Measurements from ENCODE around the gene GOLIM4. TPM values are rescaled to one million over a fixed set of nuclear protein-coding genes. Genes with fewer than 3 reads are reported as not detected.
A peak's percentile ranks its signal among the peaks of the same experiment; 100 is the strongest.

The GOLIM4 gene
- total and polyA plus RNA-seq, 2 of the 13 experiments (the other 11 are each of a cell fraction or from before 2014, with no cell fraction given), result 10.9 to 47.7 TPM

- no peak for TF ChIP-seq POLR2G (IDR thresholded peaks at IDR 0.05; ENCODE audit: low read depth, low read length)
- TF ChIP-seq SP2 (CRISPR knock-in tag; IDR thresholded peaks at IDR 0.05), result no peak
- no peak for TF ChIP-seq MTA1 (CRISPR knock-in tag; IDR thresholded peaks at IDR 0.05; ENCODE audit: borderline replicate concordance)
- TF ChIP-seq FOXC1 (CRISPR knock-in tag; IDR thresholded peaks at IDR 0.05; ENCODE audit: borderline replicate concordance), result no peak
- TF ChIP-seq, protein P1, sequence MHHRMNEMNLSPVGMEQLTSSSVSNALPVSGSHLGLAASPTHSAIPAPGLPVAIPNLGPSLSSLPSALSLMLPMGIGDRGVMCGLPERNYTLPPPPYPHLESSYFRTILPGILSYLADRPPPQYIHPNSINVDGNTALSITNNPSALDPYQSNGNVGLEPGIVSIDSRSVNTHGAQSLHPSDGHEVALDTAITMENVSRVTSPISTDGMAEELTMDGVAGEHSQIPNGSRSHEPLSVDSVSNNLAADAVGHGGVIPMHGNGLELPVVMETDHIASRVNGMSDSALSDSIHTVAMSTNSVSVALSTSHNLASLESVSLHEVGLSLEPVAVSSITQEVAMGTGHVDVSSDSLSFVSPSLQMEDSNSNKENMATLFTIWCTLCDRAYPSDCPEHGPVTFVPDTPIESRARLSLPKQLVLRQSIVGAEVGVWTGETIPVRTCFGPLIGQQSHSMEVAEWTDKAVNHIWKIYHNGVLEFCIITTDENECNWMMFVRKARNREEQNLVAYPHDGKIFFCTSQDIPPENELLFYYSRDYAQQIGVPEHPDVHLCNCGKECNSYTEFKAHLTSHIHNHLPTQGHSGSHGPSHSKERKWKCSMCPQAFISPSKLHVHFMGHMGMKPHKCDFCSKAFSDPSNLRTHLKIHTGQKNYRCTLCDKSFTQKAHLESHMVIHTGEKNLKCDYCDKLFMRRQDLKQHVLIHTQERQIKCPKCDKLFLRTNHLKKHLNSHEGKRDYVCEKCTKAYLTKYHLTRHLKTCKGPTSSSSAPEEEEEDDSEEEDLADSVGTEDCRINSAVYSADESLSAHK (CRISPR knock-in tag; IDR thresholded peaks at IDR 0.05; ENCODE audit: borderline replicate concordance), result no peak
- no peak for TF ChIP-seq ZNF124 (CRISPR knock-in tag; IDR thresholded peaks at IDR 0.05)
- TF ChIP-seq, protein P2, sequence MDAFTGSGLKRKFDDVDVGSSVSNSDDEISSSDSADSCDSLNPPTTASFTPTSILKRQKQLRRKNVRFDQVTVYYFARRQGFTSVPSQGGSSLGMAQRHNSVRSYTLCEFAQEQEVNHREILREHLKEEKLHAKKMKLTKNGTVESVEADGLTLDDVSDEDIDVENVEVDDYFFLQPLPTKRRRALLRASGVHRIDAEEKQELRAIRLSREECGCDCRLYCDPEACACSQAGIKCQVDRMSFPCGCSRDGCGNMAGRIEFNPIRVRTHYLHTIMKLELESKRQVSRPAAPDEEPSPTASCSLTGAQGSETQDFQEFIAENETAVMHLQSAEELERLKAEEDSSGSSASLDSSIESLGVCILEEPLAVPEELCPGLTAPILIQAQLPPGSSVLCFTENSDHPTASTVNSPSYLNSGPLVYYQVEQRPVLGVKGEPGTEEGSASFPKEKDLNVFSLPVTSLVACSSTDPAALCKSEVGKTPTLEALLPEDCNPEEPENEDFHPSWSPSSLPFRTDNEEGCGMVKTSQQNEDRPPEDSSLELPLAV (CRISPR knock-in tag; conservative IDR thresholded peaks at IDR 0.05; ENCODE audit: low read depth), result no peak
- no peak for TF ChIP-seq ZNF367 (CRISPR knock-in tag; IDR thresholded peaks at IDR 0.05; ENCODE audit: borderline replicate concordance)
- no peak for TF ChIP-seq RCOR2 (CRISPR knock-in tag; IDR thresholded peaks at IDR 0.05)
- TF ChIP-seq, protein P3, sequence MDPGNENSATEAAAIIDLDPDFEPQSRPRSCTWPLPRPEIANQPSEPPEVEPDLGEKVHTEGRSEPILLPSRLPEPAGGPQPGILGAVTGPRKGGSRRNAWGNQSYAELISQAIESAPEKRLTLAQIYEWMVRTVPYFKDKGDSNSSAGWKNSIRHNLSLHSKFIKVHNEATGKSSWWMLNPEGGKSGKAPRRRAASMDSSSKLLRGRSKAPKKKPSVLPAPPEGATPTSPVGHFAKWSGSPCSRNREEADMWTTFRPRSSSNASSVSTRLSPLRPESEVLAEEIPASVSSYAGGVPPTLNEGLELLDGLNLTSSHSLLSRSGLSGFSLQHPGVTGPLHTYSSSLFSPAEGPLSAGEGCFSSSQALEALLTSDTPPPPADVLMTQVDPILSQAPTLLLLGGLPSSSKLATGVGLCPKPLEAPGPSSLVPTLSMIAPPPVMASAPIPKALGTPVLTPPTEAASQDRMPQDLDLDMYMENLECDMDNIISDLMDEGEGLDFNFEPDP (CRISPR knock-in tag; conservative IDR thresholded peaks at IDR 0.05), result no peak
- TF ChIP-seq MTF2 (CRISPR knock-in tag; IDR thresholded peaks at IDR 0.05; ENCODE audit: borderline replicate concordance), result no peak
- TF ChIP-seq ESRRA (CRISPR knock-in tag; IDR thresholded peaks at IDR 0.05; ENCODE audit: low read depth), result no peak
- TF ChIP-seq TBX2 (CRISPR knock-in tag; IDR thresholded peaks at IDR 0.05; ENCODE audit: borderline replicate concordance), result 0 out of 2 replicates have a peak, but pooled peaks have one; percentile 20
- TF ChIP-seq JUN (CRISPR knock-in tag; IDR thresholded peaks at IDR 0.05), result no peak
- TF ChIP-seq ZNF407 (CRISPR knock-in tag; IDR thresholded peaks at IDR 0.05; ENCODE audit: not compliant biosample characterization), result no peak
- no peak for TF ChIP-seq ZBTB21 (CRISPR knock-in tag; IDR thresholded peaks at IDR 0.05)
- no peak for TF ChIP-seq ATAD3A (CRISPR knock-in tag; IDR thresholded peaks at IDR 0.05)
Observed at GRCh38 chr3:168091941-168092340, 3.8 kb downstream of the GOLIM4 start (continued).

All from HepG2 (cell line).